HG03039 (cell line): Measurements from ENCODE around the gene FAM217B.
A peak's percentile ranks its signal among the peaks of the same experiment; 100 is the strongest.

Experiments
- ATAC-seq: cut with Tn5 transposase; IDR thresholded peaks from one replicate; pipeline ENCODE4 v1.9.1; 2021; ENCODE audit warnings: mild to moderate bottlenecking, moderate library complexity; ENCODE audit not compliant: unreplicated experiment

Gene FAM217B

GRCh38 chr20:59940129-59940955 is at the start of gene FAM217B, which contains the start of gene PPP1R3D:
FAM217B (plus strand) TSS chr20:59940389; CDS start chr20:59943944, 3,555 bp downstream.
PPP1R3D (minus strand) TSS chr20:59940305; CDS start chr20:59939931, 374 bp downstream.
- peak; percentile 89 for ATAC-seq

DNA sequence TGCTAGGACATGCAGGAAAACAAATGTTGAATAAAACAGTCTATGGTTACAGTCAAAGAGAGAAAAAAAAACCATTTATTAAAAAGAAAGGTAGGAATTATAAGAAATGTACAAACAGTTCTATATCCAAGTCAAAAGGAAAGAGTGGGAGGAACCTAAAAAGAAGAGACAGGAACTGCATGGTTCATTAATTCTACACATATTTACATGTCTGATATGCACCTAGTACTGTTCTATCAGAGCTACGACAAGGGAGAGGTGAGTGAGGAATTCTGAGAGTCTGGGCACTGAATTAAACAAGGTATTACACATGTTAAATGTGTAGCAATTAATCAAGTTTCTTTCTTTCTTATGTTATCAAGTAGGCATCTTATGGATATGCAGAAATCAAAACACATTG is 48.6 kb upstream of the FAM217B start:
- ATAC-seq, result no peak

DNA sequence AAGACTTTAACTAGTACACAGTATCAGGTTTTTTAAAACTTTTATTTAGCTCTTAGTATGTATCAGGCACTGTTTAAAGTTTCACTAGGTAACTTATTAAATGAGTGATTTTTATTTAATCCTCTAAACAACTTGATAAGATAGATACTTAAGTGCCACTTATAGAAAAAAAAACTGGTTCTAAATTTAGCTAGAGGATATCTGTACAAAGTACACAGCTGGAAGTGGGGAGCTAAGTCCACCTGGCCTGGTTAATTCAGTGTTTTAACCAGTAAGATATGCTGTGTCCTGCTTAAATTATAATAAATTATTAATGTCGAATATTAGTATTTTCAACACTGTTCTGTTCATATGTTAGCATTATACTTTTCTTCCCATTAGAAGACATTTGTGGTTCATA is 44.3 kb upstream of the FAM217B start:
- ATAC-seq, result no peak

GRCh38 chr20:59902470-59902869 is 37.7 kb upstream of the FAM217B start:
- ATAC-seq, result no peak

GRCh38 chr20:59903621-59904020 is 36.6 kb upstream of the FAM217B start:
- ATAC-seq, result no peak

- no peak for ATAC-seq
Observed at GRCh38 chr20:59908855-59909254, 31.3 kb upstream of the FAM217B start.

- ATAC-seq, result no peak
Observed at GRCh38 chr20:59911041-59911440, 29.1 kb upstream of the FAM217B start.

- no peak for ATAC-seq
Observed at GRCh38 chr20:59912609-59913008, 27.6 kb upstream of the FAM217B start.

DNA sequence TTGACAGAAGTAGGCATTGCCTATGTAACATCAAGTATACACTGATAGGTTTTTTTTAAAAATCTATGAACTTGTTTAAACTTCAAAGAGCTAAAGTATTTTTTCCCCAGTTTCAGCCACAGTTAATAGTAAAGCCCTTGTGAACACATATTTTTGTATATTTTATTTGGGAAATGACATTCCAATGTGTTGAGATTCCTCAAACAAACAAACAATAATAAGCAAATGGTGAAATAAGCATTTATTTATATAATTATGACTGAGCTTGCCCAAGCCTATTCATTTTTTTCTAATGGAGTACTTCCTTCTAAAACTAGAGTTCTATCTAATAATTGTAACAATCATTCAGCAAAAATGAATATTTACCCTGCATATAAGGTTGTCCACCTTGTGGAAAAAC is 19.2 kb upstream of the FAM217B start:
- no peak for ATAC-seq

DNA sequence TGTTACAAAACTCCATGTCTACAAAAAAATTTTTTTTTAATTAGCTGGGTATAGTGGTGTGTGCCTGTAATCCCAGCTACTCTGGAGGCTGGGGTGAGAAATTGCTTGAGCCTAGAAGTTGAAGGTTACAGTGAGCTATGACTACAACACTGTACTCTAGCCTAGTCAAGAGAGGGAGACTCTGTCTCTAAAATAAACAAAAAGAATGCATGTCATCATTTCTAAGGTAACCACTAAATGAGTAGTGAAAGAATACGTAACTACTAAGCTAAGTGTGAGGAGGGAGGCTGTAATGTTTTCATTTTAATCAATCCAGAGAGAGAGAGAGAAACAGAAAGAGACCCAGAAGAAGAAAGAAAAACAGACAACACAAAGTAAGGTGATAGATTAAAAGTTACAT is 16.7 kb upstream of the FAM217B start:
- ATAC-seq, result no peak

DNA sequence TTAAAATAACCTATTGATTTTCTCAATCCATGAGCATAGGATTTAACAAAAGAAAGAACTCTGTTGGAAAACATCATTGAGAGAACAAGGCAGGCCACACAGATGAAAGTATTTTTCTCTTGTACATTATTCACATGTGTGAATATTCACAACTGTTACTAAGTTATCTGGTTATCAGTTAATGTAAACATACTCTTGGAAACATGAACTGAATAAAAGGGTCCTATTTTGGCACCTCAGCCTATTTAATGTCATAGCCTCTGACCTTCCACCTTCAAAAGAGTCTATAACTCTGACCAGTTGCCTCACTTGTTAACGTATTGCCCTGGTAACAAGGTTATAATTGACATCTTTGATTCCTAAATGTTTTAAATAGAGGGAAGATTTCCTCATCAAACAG is 14.8 kb upstream of the FAM217B start:
- no peak for ATAC-seq

GRCh38 chr20:59925899-59926298 is 14.3 kb upstream of the FAM217B start:
- no peak for ATAC-seq

- ATAC-seq, result no peak
Observed at GRCh38 chr20:59931511-59932312, 8.5 kb upstream of the FAM217B start.

GRCh38 chr20:59932616-59933295 is 7.4 kb upstream of the FAM217B start:
- no peak for ATAC-seq

GRCh38 chr20:59933296-59933848 is 6.8 kb upstream of the FAM217B start, which contains the start of gene SYCP2:
SYCP2 (minus strand) TSS chr20:59933637; CDS start chr20:59922413, 11,224 bp downstream.
- ATAC-seq, result peak; percentile 14

DNA sequence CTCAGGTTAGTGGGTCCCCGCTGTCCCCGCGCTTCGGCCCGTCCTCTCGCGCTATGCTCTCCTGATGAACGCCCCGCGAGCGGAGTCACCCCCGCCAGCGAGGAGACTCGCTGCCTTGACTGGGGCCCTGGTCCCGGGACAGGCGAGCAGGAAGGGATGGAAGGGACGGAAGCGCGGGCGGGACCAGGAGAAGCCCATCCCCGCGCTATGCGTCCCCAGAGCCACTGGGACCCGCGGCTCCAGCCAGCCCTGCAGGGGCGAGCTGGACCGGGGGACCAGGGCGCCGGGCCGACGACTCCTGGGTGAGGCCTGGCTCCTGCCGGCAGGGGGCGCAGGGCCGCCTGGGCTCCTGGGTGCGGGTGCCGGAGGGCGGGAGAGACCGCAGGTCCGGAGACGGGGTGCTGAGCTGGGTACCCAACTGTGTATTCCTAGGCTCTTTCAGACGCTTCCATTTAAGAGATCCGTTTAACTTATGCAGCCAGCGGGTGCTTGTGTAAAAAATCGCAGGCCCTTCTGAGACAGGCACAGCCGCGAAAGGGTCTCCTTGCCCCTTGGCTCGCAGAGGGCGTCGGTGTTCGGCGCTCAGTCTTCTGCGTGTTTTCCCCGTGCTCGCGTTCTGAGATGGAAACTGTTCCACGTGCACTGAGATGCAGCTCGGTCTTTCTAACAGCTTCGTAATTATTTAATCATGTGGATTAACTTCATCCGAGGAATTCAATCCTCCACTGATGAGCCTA is 6.2 kb upstream of the FAM217B start:
- ATAC-seq, result peak; percentile 69

DNA sequence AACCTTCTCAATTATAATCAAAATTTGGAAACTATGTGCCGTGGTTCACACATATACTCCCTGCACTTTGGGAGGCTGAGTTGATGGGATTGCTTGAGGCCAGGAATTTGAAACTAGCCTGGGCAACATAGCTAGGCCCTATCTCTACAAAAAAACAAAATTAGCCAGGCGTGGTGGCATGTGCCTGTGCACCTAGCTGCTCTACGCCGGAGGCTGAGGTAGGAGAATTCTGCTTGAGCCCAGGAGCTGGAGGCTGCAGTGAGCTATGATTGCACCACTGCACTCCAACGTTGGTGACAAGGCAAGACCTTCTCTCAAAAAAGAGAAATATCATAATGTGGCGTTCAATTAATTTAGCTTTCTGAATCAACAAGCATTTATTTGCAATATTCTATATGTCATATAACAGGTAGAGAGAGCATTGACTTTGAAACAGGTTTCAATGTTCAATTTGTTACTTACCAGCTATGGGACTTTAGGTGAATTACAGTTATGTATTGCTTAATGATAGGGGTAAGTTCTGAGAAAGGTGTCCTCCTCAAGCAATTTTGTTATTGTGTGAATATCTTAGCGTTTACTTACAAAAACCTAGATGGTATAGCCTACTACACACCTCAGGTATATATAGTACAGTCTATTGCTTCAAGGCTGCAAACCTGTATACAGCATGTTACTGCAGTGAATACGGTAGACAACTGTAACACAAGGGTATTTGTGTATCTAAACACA is 4.6 kb upstream of the FAM217B start:
- ATAC-seq, result no peak

GRCh38 chr20:59936409-59936808 is 3.8 kb upstream of the FAM217B start:
- ATAC-seq, result no peak

DNA sequence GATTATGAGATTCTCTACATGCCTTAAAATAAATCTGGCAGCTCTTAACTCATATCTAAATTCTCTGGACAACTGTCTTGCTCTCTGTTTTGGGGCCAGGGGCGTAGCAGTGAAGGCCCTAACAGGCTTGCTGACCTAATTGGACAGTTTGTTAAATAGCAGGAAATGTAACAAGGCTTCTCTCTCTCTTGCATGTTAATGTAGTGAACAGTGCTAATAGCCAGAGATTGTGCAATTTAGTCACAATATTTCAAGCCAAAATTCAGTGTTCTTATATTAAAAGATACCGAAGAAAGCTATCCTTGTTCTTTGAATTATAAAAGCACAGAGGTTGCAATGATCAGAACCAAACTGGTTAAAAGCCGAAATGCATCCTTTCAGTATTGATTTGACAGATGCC is 3.0 kb upstream of the FAM217B start:
- ATAC-seq, result no peak

DNA sequence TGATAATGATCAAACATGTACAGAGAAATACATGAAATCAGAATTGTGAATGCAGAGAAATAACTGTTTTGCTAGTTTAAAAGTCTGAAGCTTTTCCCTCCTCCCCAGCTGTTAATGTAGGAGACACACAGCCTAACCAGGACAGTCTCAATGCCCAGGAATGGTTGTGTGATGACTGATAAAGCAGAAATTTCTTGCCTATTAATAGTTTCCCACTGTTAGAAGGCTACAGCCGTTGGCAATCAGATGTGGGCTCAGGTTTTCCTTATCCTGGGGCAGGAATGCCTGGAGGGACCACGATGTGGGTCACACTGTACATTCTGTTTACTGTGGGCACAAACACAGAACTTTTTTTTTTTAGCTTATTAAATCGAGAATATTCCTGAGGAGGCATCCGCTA is 2.0 kb upstream of the FAM217B start:
- ATAC-seq, result no peak
